Mucosa of descending colon (tissue), 3 donors: ENCODE data around the gene MAN2C1. TPM values are rescaled to one million over a fixed set of nuclear protein-coding genes. Genes with fewer than 3 reads are reported as not detected.

ENCODE experiments used
- ATAC-seq: fragments of 200-7000 bp; cut with Tn5 transposase; one replicate; pipeline ENCODE4 v1.9.1; 2020; ENCODE audit warnings: mild to moderate bottlenecking, moderate library complexity
- DNase-seq, 3 donors: peaks; one replicate each; pipeline ENCODE4 v3.0.0-alpha.2; 2020
- H3K36me3 ChIP-seq: fragments of 200-600 bp; one replicate; pipeline ENCODE4 v1.8.0; 2021; ENCODE audit warnings: low read depth, mild to moderate bottlenecking
- H3K4me1 ChIP-seq: fragments of 200-600 bp; one replicate; pipeline ENCODE4 v1.8.0; 2021; ENCODE audit warnings: low read depth, mild to moderate bottlenecking
- H3K4me3 ChIP-seq: fragments of 200-600 bp; one replicate; pipeline ENCODE4 v1.8.0; 2021; ENCODE audit warnings: mild to moderate bottlenecking
- H3K9me3 ChIP-seq: fragments of 200-600 bp; one replicate; pipeline ENCODE4 v1.8.0; 2021; ENCODE audit warnings: mild to moderate bottlenecking
- CTCF ChIP-seq: fragments of 200-600 bp; IDR thresholded peaks from one replicate; pipeline ENCODE4 v1.8.0; 2022; ENCODE audit warnings: antibody characterized with exemption, mild to moderate bottlenecking
- intact Hi-C, 2 donors: fragments of 100-400 bp; cut with DNase I in 1 of 2; cut with micrococcal nuclease in 1 of 2; formaldehyde crosslinking; loops; one replicate each; pipeline versions ENCODE4 v1.11.0 to v1.11.1; 2022; cut with DNase I, micrococcal nuclease
- total RNA-seq, 3 donors: library from RNA; stranded (reverse); fragmentation: NEBNext Ultra II Directional in 2 of 3; extraction: Animal tissue kit (Norgen Biotek cat#: 25700) in 2 of 3; gene quantifications; one replicate each; pipeline versions ENCODE4 v1.2.1 to v1.2.4, GENCODE V29; 2021 to 2023
- donor health status: DM: no; HTN: no; CAD: no; lungs with moderate emphysema.
- donor health status: DM: no; HTN: no; CAD: no.
- donor health status: DM: no; HTN: yes; CAD: no.

MAN2C1 gene
- total RNA-seq, 3 donors from 2014 or later, result 192 to 239 (median 217) TPM

- ATAC-seq (no peak), DNase-seq (no peak)
- intact Hi-C loops, result no loop called here
- no peak for TF ChIP-seq CTCF
- Histone ChIP-seq H3K36me3 (no peaks in the 10 kb centered on the region), H3K4me1 (peaks cover 15% of the 10 kb centered on the region), H3K9me3 (no peaks in the 10 kb centered on the region), H3K4me3 (no peak overlapping the region)
These were observed 3.5 kb downstream of the MAN2C1 start for GRCh38 chr15:75364881-75365280.

GRCh38 chr15:75363786-75364185 lies 4.6 kb downstream of the MAN2C1 start:
- ATAC-seq (no peak), DNase-seq (no peak)
- no peak overlapping the region for H3K4me3 ChIP-seq
- peaks cover 6% of the 10 kb centered on the region for H3K4me1 ChIP-seq
- no peaks in the 10 kb centered on the region for H3K36me3 ChIP-seq
- no peaks in the 10 kb centered on the region for H3K9me3 ChIP-seq
- intact Hi-C loops, result no loop called here
- TF ChIP-seq CTCF, result no peak

GRCh38 chr15:75362642-75363249 lies 5.7 kb downstream of the MAN2C1 start:
- Histone ChIP-seq H3K9me3 (no peaks in the 10 kb centered on the region), H3K4me1 (peaks cover 6% of the 10 kb centered on the region), H3K36me3 (no peaks in the 10 kb centered on the region), H3K4me3 (no peak overlapping the region)
- intact Hi-C loops, result no loop called here
- ATAC-seq (no peak), DNase-seq (no peak)
- no peak for TF ChIP-seq CTCF

- DNase-seq (no peak), ATAC-seq (peak; percentile 6)
- no peaks in the 10 kb centered on the region for H3K36me3 ChIP-seq
- H3K4me3 ChIP-seq, result no peak overlapping the region
- H3K9me3 ChIP-seq, result no peaks in the 10 kb centered on the region
- intact Hi-C loops, result no loop called here
- H3K4me1 ChIP-seq, result peaks cover under 1% of the 10 kb centered on the region
- no peak for TF ChIP-seq CTCF
These were observed 6.3 kb downstream of the MAN2C1 start for GRCh38 chr15:75361989-75362641.

GRCh38 chr15:75361361-75361988 lies 6.9 kb downstream of the MAN2C1 start:
- no peak overlapping the region for H3K4me3 ChIP-seq
- no peaks in the 10 kb centered on the region for H3K9me3 ChIP-seq
- DNase-seq (no peak), ATAC-seq (no peak)
- intact Hi-C loops, result no loop called here
- no peaks in the 10 kb centered on the region for H3K4me1 ChIP-seq
- no peak for TF ChIP-seq CTCF
- no peaks in the 10 kb centered on the region for H3K36me3 ChIP-seq
